ENCODE measurements around the gene REV3L. TPM values are rescaled to one million over a fixed set of nuclear protein-coding genes. Genes with fewer than 3 reads are reported as not detected.
A peak's percentile ranks its signal among the peaks of the same experiment; 100 is the strongest.

The REV3L gene
- total RNA-seq, 1 experiment from 2014 or later: 12.8 TPM

DNA sequence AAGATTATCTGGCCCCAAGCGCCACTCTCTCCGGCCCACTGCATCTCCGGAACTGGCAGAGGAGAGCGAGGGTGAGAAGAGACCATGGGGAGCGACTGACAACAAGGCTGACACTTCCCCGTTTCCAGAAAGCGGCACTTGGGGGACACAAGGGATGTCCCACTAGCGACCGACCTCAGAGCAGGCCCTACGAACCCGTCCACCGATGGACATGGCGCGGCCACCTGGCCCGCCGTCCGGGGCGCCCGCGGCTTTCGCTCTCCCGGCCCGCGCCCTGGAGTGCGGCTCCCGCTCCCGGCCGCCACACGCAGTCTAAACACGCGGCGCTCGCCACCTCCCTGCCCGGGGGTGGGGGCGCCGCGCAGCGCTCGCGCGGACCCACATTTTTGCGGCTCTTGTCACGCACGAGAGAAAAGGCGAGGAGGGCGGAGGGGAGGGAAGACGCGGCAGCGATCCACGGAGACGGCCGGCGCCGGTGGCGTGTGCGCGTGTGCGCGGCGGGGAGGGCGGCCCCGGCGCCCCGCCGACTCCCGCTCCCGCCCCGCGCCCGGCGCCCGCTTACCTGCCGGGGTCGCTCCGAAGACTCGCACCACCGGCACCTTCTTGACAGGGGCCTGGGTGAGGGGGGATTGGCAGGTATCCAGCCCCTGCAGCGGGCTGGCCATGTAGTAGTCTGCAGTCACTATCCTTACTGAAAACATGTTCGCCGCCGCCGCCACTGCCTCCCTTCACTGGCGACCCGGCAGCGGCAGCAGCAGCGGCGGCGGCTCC, 645 bp downstream of the REV3L start:
- RAD21 ChIA-PET (ENCODE audit: low non-redundant PET in 1 of 2, low total read pairs in 2 of 2, uncharacterized antibody in 2 of 2, unreplicated experiment in 2 of 2): no interaction called here
- no peaks in the 10 kb centered on the region for H3K36me3 ChIP-seq (ENCODE audit: control insufficient read depth in 1 of 2, insufficient read depth in 2 of 2, low read length in 2 of 2)
- H3K27ac ChIP-seq (ENCODE audit: low read depth, low read length): peak overlapping the region; percentile 86
- H3K9me2 ChIP-seq (ENCODE audit: insufficient read depth): no peaks in the 10 kb centered on the region
- H2AFZ ChIP-seq (ENCODE audit: low read depth, low read length, poor library complexity, severe bottlenecking): no peak overlapping the region
- peak overlapping the region; percentile 81 for H3K4me2 ChIP-seq (ENCODE audit: low read length)
- ATAC-seq (peak; percentile 21), DNase-seq (ENCODE audit: low read depth, low spot score) (no peak)
- CTCF ChIA-PET: no interaction called here
- H3K27me3 ChIP-seq (ENCODE audit: insufficient read depth, low read length): no peaks in the 10 kb centered on the region
- no peaks in the 10 kb centered on the region for H3K9me3 ChIP-seq (ENCODE audit: control insufficient read depth in 1 of 2, insufficient read depth in 1 of 2, low read depth in 1 of 2, low read length in 2 of 2)
- peaks cover 34 to 50% of the 10 kb centered on the region in 2 experiments for H3K4me1 ChIP-seq (ENCODE audit: control insufficient read depth in 1 of 2, insufficient read depth in 2 of 2, low read length in 2 of 2)
- peaks cover 4% of the 10 kb centered on the region; the same call in 1 of the 2 replicates for H4K20me1 ChIP-seq (ENCODE audit: insufficient read depth)
- BruUV-seq (replicated peaks): no TSS peak
- peaks cover 49% of the 10 kb centered on the region for H3K79me2 ChIP-seq (ENCODE audit: insufficient read depth, low read length)
- peak overlapping the region; percentile 68 to 85 for H3K4me3 ChIP-seq (replicated peaks in 1 of 2; ENCODE audit: low read depth in 1 of 2, low read length in 2 of 2)
- TF ChIP-seq ZFX (IDR thresholded peaks at IDR 0.05) (peak; percentile 60), YY1 (IDR thresholded peaks at IDR 0.05; ENCODE audit: extremely low read depth, insufficient replicate concordance, low read depth, low read length) (no peak), JUND (IDR thresholded peaks at IDR 0.05) (no peak; the same call in 1 of the 2 replicates), ZNF274 (IDR thresholded peaks at IDR 0.05; ENCODE audit: low read depth, low read length) (no peak), SIN3A (IDR thresholded peaks at IDR 0.05; ENCODE audit: low read depth) (no peak), EGR1 (IDR thresholded peaks at IDR 0.05; ENCODE audit: low read depth) (no peak), EZH2 (IDR thresholded peaks at IDR 0.05) (no peak), CEBPB (IDR thresholded peaks at IDR 0.05; ENCODE audit: low read depth) (no peak), POLR2A (IDR thresholded peaks at IDR 0.05; ENCODE audit: borderline replicate concordance, extremely low read depth, insufficient read depth, insufficient read length) (no peak), SP1 (IDR thresholded peaks at IDR 0.05; ENCODE audit: low read depth) (no peak), POLR2AphosphoS5 (IDR thresholded peaks at IDR 0.05; ENCODE audit: low read depth, low read length) (no peak)
- TF ChIP-seq, protein P1, sequence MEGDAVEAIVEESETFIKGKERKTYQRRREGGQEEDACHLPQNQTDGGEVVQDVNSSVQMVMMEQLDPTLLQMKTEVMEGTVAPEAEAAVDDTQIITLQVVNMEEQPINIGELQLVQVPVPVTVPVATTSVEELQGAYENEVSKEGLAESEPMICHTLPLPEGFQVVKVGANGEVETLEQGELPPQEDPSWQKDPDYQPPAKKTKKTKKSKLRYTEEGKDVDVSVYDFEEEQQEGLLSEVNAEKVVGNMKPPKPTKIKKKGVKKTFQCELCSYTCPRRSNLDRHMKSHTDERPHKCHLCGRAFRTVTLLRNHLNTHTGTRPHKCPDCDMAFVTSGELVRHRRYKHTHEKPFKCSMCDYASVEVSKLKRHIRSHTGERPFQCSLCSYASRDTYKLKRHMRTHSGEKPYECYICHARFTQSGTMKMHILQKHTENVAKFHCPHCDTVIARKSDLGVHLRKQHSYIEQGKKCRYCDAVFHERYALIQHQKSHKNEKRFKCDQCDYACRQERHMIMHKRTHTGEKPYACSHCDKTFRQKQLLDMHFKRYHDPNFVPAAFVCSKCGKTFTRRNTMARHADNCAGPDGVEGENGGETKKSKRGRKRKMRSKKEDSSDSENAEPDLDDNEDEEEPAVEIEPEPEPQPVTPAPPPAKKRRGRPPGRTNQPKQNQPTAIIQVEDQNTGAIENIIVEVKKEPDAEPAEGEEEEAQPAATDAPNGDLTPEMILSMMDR (IDR thresholded peaks at IDR 0.05 in 2 of 3, conservative IDR thresholded peaks at IDR 0.05 in 1 of 3; ENCODE audit: borderline replicate concordance in 1 of 3, insufficient read depth in 1 of 3, low read depth in 2 of 3, low read length in 2 of 3): no peak
- TF ChIP-seq, protein P2, sequence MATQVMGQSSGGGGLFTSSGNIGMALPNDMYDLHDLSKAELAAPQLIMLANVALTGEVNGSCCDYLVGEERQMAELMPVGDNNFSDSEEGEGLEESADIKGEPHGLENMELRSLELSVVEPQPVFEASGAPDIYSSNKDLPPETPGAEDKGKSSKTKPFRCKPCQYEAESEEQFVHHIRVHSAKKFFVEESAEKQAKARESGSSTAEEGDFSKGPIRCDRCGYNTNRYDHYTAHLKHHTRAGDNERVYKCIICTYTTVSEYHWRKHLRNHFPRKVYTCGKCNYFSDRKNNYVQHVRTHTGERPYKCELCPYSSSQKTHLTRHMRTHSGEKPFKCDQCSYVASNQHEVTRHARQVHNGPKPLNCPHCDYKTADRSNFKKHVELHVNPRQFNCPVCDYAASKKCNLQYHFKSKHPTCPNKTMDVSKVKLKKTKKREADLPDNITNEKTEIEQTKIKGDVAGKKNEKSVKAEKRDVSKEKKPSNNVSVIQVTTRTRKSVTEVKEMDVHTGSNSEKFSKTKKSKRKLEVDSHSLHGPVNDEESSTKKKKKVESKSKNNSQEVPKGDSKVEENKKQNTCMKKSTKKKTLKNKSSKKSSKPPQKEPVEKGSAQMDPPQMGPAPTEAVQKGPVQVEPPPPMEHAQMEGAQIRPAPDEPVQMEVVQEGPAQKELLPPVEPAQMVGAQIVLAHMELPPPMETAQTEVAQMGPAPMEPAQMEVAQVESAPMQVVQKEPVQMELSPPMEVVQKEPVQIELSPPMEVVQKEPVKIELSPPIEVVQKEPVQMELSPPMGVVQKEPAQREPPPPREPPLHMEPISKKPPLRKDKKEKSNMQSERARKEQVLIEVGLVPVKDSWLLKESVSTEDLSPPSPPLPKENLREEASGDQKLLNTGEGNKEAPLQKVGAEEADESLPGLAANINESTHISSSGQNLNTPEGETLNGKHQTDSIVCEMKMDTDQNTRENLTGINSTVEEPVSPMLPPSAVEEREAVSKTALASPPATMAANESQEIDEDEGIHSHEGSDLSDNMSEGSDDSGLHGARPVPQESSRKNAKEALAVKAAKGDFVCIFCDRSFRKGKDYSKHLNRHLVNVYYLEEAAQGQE (IDR thresholded peaks at IDR 0.05; ENCODE audit: low read depth): no peak
- TF ChIP-seq, protein P3, sequence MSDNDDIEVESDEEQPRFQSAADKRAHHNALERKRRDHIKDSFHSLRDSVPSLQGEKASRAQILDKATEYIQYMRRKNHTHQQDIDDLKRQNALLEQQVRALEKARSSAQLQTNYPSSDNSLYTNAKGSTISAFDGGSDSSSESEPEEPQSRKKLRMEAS (IDR thresholded peaks at IDR 0.05): peak; percentile 57
- peak overlapping the region; percentile 92 for H3K9ac ChIP-seq (ENCODE audit: low read length)
- POLR2A ChIA-PET: interaction anchor here (0.6 to 1.2 kb wide), 3 partner anchors 181 to 247 kb away, joined by 3 to 4 read pairs (median 4); a partner anchor contains a TSS
- intact Hi-C loops (cut with micrococcal nuclease): loop anchor here (5.0 kb wide), 2 partner anchors 125 to 160 kb away; partner anchors contain the start of gene TRAF3IP2
